ENCODE measurements around the gene AUTS2. TPM values are rescaled to one million over a fixed set of nuclear protein-coding genes. Genes with fewer than 3 reads are reported as not detected.

AUTS2 gene
- total and polyA plus RNA-seq, 2 donors (not counting 1 experiment from before 2014, with no cell fraction given) = 0.60 to 9.1 TPM

DNA sequence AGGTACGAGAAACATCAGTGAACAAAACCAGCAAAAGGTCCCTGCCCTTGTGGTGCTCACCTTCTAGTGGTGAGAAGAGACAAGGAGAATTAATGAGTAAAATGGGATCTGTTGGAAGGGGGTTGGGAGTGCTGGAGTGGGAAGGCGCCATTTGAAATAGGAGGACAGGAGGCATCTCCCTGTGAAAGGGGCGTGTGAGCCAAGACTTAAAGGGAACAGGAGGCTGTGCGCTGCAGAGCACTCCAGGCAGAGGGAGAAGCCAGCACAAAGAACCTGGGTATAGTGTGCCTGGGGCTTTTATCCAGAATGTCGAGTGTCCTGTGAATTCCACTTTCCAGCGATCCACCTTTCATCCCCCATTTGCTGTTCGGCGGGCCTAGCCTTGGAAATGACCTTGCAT lies 1035.8 kb downstream of the AUTS2 start:
- no peak overlapping the region for H3K4me3 ChIP-seq (replicated peaks in 1 of 4; ENCODE audit: control extremely low read depth in 1 of 4, insufficient read depth in 1 of 4, low read depth in 3 of 4, low read length in 4 of 4)
- H3K27me3 ChIP-seq (ENCODE audit: control insufficient read depth, insufficient read depth, low read length) = no peaks in the 10 kb centered on the region
- no peaks in the 10 kb centered on the region for H3K4me1 ChIP-seq (ENCODE audit: control insufficient read depth, extremely low read depth, insufficient read depth, low read length)
- H3K36me3 ChIP-seq (ENCODE audit: control insufficient read depth, insufficient read depth, low read length) = no peaks in the 10 kb centered on the region
- no peak overlapping the region for H3K9ac ChIP-seq (ENCODE audit: insufficient read depth, low read length)
- H3K4me2 ChIP-seq (ENCODE audit: extremely low read depth, insufficient read depth, low read length) = no peak overlapping the region
- H3K9me3 ChIP-seq (ENCODE audit: control insufficient read depth, insufficient read depth, low read depth, low read length) = no peaks in the 10 kb centered on the region
- H3K27ac ChIP-seq (ENCODE audit: insufficient read depth, low read length) = peak overlapping the region; percentile 39
- DNase-seq (ENCODE audit: low read depth in 2 of 2) = no peak
- no peaks in the 10 kb centered on the region for H3K79me2 ChIP-seq (ENCODE audit: control insufficient read depth, insufficient read depth, low read length)
- H2AFZ ChIP-seq (ENCODE audit: low read length) = no peak overlapping the region
- H4K20me1 ChIP-seq (ENCODE audit: control insufficient read depth, extremely low read depth, insufficient read depth, low read length) = no peaks in the 10 kb centered on the region
- TF ChIP-seq, protein P1, sequence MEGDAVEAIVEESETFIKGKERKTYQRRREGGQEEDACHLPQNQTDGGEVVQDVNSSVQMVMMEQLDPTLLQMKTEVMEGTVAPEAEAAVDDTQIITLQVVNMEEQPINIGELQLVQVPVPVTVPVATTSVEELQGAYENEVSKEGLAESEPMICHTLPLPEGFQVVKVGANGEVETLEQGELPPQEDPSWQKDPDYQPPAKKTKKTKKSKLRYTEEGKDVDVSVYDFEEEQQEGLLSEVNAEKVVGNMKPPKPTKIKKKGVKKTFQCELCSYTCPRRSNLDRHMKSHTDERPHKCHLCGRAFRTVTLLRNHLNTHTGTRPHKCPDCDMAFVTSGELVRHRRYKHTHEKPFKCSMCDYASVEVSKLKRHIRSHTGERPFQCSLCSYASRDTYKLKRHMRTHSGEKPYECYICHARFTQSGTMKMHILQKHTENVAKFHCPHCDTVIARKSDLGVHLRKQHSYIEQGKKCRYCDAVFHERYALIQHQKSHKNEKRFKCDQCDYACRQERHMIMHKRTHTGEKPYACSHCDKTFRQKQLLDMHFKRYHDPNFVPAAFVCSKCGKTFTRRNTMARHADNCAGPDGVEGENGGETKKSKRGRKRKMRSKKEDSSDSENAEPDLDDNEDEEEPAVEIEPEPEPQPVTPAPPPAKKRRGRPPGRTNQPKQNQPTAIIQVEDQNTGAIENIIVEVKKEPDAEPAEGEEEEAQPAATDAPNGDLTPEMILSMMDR (conservative IDR thresholded peaks at IDR 0.05 in 1 of 2, IDR thresholded peaks at IDR 0.05 in 1 of 2; ENCODE audit: low read depth in 1 of 2, low read length in 2 of 2) = no peak
- TF ChIP-seq EZH2 (IDR thresholded peaks at IDR 0.05; ENCODE audit: low read length, missing control alignments) = no peak

DNA sequence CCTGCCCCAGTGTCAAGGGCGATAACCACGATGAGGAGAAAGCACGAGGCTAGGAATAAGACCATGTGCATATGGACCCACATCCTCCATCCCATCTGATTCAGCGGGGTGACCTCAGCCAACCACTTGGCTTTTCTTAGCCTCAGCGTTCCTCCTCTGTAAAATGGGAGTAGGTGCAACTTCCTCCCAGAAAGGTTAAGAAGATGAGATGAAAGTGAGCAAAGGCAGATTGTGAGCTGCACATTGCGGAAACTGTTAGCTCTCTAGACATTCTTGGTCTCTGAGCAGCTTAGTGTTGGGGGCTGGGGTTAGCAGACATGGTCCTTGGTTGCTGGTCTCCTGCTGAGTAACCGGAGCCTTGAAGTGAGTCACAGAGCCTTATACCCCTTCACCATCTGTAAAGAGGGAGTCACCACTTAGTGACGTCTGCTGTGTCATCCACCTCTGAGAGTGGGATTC lies 1036.4 kb downstream of the AUTS2 start:
- Histone ChIP-seq H2AFZ (ENCODE audit: low read length) (no peak overlapping the region), H3K9me3 (ENCODE audit: control insufficient read depth, insufficient read depth, low read depth, low read length) (no peaks in the 10 kb centered on the region), H3K4me2 (ENCODE audit: extremely low read depth, insufficient read depth, low read length) (no peak overlapping the region), H3K27ac (ENCODE audit: insufficient read depth, low read length) (peak overlapping the region; percentile 39), H3K36me3 (ENCODE audit: control insufficient read depth, insufficient read depth, low read length) (no peaks in the 10 kb centered on the region), H3K4me1 (ENCODE audit: control insufficient read depth, extremely low read depth, insufficient read depth, low read length) (no peaks in the 10 kb centered on the region), H3K4me3 (replicated peaks in 1 of 4; ENCODE audit: control extremely low read depth in 1 of 4, insufficient read depth in 1 of 4, low read depth in 3 of 4, low read length in 4 of 4) (no peak overlapping the region), H3K27me3 (ENCODE audit: control insufficient read depth, insufficient read depth, low read length) (no peaks in the 10 kb centered on the region), H3K79me2 (ENCODE audit: control insufficient read depth, insufficient read depth, low read length) (no peaks in the 10 kb centered on the region), H3K9ac (ENCODE audit: insufficient read depth, low read length) (no peak overlapping the region), H4K20me1 (ENCODE audit: control insufficient read depth, extremely low read depth, insufficient read depth, low read length) (no peaks in the 10 kb centered on the region)
- peak; percentile 65 to 99 for DNase-seq (ENCODE audit: low read depth in 2 of 2)
- TF ChIP-seq, protein P1 (conservative IDR thresholded peaks at IDR 0.05 in 1 of 2, IDR thresholded peaks at IDR 0.05 in 1 of 2; ENCODE audit: low read depth in 1 of 2, low read length in 2 of 2) = no peak
- no peak for TF ChIP-seq EZH2 (IDR thresholded peaks at IDR 0.05; ENCODE audit: low read length, missing control alignments)

DNA sequence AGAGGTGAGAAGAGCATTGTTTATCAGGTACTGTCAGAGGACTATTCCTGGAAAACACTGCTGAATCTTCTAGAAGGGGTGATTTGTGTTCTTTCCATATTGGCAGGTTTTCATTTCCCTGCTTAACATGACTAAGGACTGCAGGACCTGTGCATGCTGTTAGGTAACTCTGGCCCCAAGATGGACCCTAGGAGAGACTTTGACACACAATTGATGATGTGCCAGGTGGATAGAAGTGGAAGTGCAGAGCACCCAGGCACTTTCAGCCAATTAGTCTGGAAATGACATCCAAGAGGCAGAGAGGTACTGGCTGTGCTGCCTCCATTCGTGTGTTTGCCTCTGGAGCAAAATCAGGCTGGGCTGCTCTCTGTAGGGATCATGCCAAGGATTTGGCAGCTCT lies 1037.4 kb downstream of the AUTS2 start:
- Histone ChIP-seq H3K27me3 (ENCODE audit: control insufficient read depth, insufficient read depth, low read length) (no peaks in the 10 kb centered on the region), H3K36me3 (ENCODE audit: control insufficient read depth, insufficient read depth, low read length) (no peaks in the 10 kb centered on the region), H3K9ac (ENCODE audit: insufficient read depth, low read length) (no peak overlapping the region), H2AFZ (ENCODE audit: low read length) (no peak overlapping the region), H3K4me1 (ENCODE audit: control insufficient read depth, extremely low read depth, insufficient read depth, low read length) (no peaks in the 10 kb centered on the region), H3K9me3 (ENCODE audit: control insufficient read depth, insufficient read depth, low read depth, low read length) (no peaks in the 10 kb centered on the region), H3K4me3 (replicated peaks in 1 of 4; ENCODE audit: control extremely low read depth in 1 of 4, insufficient read depth in 1 of 4, low read depth in 3 of 4, low read length in 4 of 4) (no peak overlapping the region), H3K4me2 (ENCODE audit: extremely low read depth, insufficient read depth, low read length) (no peak overlapping the region), H4K20me1 (ENCODE audit: control insufficient read depth, extremely low read depth, insufficient read depth, low read length) (no peaks in the 10 kb centered on the region), H3K27ac (ENCODE audit: insufficient read depth, low read length) (no peak overlapping the region), H3K79me2 (ENCODE audit: control insufficient read depth, insufficient read depth, low read length) (no peaks in the 10 kb centered on the region)
- DNase-seq (ENCODE audit: low read depth in 2 of 2) = no peak
- TF ChIP-seq EZH2 (IDR thresholded peaks at IDR 0.05; ENCODE audit: low read length, missing control alignments) = no peak
- TF ChIP-seq, protein P1 (conservative IDR thresholded peaks at IDR 0.05 in 1 of 2, IDR thresholded peaks at IDR 0.05 in 1 of 2; ENCODE audit: low read depth in 1 of 2, low read length in 2 of 2) = no peak
